HG03025 (cell line): ENCODE data around the gene SUN2.
A peak's percentile ranks its signal among the peaks of the same experiment; 100 is the strongest.
"Not testable (repeated sequence)": the region's sequence is repeated elsewhere in the genome, so short reads cannot be mapped to it uniquely, and the experiment has no call there.

Source experiments
- ATAC-seq: cut with Tn5 transposase; IDR thresholded peaks from one replicate; pipeline ENCODE4 v1.9.1; 2021; ENCODE audit warnings: mild to moderate bottlenecking, moderate library complexity; ENCODE audit not compliant: unreplicated experiment, low FRiP score

The SUN2 gene, protein sequence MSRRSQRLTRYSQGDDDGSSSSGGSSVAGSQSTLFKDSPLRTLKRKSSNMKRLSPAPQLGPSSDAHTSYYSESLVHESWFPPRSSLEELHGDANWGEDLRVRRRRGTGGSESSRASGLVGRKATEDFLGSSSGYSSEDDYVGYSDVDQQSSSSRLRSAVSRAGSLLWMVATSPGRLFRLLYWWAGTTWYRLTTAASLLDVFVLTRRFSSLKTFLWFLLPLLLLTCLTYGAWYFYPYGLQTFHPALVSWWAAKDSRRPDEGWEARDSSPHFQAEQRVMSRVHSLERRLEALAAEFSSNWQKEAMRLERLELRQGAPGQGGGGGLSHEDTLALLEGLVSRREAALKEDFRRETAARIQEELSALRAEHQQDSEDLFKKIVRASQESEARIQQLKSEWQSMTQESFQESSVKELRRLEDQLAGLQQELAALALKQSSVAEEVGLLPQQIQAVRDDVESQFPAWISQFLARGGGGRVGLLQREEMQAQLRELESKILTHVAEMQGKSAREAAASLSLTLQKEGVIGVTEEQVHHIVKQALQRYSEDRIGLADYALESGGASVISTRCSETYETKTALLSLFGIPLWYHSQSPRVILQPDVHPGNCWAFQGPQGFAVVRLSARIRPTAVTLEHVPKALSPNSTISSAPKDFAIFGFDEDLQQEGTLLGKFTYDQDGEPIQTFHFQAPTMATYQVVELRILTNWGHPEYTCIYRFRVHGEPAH

DNA sequence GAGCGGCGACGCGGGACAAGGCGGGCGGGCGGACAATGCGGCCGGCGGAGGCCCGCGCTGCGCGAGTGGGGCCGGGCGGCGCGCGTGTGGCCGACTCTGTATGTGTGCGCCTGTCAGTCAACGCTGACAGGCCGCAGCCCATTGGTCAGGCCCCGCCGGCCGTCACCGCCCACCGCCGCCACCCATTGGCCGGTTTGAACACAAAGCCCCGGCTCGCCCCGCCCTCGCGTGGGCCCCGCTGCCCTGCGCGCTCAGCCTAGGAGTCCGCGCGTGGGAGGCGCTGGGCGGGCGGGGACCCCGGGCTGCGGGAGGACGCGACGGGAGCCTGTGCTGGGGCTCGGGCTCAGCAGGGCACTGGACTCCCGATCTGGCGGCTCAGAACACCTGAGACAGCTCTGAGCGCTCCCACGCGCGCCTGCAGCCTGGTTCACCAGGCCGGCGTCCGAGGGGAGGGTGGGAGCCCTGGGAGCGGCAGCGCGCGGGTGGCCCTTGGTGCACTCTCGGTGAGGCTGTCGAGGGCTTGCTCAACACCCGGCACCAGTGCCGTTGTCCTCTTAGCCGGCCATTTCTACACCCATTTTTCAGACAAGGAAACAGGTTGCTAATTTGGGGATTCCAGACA, at the start of gene SUN2:
TSS of gene SUN2 (minus strand) at position 88 of the 622 bp plus-strand sequence. CDS start 3,370 bp downstream, outside the sequence.
- peak; percentile 51 for ATAC-seq

DNA sequence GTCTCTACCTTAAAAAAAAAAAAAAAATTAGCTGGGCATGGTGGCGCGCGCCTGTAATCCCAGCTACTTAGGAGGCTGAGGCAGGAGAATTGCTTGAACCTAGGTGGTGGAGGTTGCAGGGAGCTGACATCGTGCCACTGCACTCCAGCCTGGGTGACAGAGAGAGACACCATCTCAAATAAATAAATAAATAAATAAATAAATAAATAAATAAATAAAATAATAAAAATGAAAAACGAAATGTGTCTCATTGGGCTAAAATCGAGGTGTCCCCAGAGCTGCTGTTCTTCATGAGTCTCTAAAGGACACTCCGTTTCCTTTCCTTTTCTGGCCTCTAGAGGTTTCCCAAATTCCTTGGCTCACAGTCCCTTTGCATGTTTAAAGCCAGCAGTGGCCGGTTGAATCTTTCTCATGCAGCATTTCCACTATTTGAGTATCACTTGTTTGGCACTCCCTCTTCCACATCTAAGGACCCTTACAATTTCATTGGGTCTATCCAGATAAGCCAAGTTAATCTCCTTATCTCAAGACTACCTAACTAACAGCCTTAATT, 49.3 kb upstream of the SUN2 start:
- ATAC-seq = not testable (repeated sequence)

DNA sequence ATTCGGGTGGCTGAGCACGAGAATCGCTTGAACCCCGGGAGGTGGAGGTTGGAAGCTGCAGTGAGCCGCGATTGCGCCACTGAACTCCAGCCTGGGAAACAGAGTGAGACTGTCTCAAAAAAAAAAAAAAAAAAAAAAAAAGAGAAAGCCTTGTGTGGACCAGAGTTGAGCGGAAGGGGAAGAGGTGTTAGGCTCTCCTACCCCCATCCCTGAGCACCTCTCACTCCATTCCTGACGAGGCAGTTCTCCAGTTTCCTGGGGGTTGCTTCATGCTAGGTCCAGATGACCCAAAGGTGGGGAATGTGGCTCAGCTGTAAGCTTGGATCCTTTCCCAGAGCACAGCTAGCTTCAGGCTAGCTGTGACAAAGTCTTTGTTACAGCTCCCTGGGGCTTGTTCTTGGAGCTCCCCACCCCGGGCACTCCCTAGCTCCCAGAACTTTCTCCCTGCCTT, 46.9 kb upstream of the SUN2 start:
- ATAC-seq = no peak

DNA sequence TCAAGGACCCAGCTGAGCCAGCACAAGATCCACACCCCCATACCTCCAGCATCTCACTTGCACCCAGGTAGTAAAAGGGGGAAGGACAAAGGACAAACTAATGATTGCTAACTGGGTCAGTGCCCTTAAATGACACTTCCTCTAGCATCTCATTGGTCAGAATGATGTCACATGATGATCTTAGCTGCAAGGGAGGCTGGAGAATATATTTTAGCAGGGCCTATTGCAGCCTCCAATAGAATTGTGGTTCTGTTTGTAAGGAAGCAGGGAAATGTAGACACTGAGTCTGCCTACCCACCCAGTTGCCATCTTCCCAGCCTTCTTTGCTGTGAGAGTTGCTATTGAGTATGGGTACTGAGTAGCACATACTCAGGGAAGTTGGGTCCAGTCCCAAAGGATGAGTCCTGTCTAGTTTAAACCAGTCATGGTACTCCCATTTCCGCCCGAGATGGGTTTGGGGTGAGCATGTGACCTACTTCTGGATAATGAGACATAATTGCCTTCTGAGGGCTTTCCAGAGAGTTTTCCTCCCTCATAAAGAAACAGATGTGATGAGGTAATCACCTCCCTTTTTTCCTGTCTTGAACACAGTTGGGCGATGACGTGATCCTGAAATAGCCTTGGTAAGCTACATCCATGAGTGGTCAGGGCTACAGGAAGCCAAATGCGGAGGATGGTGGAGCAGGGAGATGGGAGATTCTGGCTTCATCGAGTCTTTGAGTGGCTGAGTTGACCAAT, 43.6 kb upstream of the SUN2 start:
- ATAC-seq = no peak

DNA sequence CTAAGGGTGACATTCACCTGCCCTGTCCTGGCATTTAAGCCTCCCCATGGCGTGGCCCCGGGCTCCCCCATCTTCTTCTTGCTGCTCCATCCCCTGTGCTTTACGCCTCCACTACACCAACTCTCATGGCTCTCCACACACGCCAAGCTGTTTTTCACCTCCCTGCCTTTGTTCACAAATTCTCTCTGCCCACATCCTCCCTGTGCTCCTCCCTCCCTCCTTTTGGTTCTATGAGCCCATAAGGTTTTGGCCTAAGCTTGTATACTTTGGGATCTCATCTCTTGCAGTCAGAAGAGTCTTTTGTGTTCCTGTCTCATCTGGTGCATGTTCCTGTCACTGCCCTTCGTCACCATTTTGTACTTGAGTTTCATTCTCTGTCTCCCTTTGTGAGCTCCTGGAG, 42.7 kb upstream of the SUN2 start:
- no peak for ATAC-seq

DNA sequence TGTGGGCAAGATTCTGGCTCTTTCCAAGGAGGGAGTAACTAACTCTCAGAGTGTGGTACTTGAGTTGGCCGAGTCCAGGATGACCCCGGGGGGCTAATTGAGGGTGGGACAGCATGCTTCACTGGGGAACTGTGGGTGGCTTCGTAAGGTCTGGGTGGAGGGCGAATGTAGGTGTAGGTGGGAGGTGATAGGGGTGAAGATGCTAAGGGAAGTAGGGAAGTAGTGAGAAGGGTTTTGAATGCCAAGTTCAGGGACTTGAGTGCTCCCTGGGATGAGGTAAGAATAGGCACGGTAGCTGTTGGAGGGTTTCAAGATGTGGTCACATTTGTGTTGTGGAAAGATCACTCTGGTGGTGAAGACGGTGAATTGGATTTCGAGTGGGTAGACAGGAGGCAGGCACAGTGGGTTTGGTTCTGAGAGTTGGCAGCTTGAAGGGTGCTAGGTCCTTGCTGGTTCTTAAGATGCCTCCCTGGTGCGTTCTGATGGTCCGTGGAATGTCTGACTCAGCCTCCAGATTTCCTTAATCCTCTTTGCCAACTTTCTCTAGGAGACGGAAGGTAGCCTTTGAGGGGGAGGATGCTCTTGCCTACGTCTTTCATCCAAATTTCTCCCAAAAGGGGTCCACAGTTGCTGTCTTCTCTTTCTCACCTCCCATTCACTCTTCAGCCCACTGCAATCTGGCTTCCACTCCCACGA, 40.6 kb upstream of the SUN2 start:
- no peak for ATAC-seq

DNA sequence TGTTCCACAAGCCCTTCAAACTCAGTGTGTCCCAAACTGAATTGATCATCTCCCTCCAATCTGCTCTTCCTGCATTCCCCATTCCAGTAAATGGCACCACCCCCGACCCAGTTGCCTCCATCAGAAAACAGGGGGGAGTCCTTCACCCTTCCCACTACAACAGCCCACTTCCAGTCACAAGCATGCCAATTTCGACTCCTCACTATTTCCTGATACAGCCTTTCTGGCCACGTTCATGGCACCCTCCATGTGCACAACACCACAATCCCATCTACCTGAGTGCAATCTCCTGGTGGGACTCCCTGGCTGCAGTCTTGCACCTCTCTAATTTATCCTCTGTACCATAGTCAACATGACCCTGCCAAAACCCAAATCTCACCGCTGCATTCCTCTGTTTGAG, 39.8 kb upstream of the SUN2 start:
- no peak for ATAC-seq

DNA sequence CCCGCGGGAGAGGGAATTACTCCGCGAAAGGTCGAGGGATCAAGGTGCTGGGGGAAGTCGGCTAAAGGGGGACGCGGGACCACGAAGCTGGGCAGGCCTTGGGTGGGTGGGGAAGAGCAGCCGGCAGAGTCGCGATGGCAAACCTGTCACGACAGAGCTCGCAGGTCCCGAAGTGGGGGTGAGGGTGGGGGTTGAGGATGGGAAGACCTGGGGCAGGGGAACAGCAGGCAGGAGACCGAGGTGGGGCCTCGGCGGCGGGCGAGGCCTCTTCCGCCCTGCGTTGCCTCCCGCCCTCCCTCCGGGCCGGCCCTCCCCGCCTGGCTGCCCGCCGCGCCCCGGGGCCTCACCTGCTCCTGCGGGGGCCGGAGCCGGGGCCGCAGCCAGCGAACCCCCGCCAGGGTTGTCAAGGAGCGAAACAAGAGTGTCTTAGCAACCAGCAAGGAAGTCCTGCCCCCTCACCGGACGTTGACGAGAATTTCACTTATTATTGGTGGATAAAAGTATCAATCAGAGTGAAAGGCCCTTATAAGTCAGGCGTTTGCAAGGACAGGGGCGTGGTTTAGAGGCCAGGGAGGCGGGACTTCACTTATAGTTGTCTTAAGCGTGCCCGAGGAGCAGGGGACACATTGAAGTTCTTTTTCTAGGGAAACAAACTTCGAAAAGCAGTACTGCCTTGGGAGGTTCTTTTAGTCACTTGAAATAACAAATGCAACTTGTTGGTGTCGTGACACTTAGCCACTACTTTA, 38.1 kb upstream of the SUN2 start, which contains the start of gene DNAL4:
TSS of gene DNAL4 (minus strand) at position 423 of the 746 bp plus-strand sequence. CDS start 11,412 bp downstream, outside the sequence.
- ATAC-seq = peak; percentile 92

DNA sequence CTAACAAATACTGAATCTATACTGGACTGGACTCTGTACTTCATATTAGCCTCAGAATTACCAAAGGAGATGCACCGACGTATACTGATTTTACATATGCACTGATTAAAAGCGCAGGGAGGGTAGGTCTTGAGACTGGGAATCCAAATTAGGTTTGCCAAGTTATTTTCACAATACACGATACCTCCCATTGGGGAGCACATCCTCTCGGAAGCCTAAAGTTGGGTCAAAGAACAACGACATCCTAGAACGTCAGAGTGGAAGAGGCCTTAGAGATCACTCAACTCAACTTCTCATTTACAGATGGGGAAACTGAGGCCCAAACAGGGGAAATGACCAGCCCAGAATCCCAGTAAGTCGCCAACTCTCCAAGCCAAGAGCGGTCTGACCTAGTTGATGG, 37.5 kb upstream of the SUN2 start:
- ATAC-seq = no peak

DNA sequence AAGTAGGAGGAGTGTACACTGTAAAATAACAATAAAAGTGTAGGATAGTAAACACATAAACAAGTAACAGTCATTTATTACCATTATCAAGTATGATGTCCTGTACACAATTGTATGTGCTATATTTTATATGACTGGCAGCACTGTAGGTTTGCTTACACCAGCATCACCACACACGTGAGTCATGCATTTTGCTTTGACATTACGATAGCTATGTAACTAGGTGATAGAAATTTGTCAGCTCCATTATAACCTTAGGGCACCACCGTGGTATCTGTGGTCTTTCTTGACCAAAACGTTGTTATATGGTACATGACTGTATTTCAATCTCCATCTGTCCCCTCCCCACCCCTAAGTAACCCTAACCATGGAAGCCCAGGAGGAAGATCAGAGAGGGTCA, 37.0 kb upstream of the SUN2 start:
- no peak for ATAC-seq

DNA sequence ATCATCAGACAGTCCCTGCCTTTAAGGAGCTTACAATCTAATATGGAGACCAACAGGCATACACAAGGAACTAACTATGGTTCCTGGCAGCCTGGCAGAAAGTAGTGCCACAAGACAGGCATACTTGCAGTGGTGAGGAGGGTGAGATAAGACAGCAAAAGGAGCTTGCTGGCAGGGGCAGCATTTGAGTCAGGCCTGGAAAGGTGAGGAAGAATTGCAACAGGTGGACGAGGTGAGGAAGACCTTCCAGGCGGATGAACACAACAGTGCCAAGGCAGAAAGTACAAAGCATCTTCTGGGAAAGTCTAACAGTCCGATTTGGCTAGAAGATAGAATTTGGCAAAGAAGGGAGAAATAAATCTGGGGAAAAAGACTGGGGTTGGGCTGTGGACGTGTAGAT, 33.8 kb upstream of the SUN2 start:
- no peak for ATAC-seq

DNA sequence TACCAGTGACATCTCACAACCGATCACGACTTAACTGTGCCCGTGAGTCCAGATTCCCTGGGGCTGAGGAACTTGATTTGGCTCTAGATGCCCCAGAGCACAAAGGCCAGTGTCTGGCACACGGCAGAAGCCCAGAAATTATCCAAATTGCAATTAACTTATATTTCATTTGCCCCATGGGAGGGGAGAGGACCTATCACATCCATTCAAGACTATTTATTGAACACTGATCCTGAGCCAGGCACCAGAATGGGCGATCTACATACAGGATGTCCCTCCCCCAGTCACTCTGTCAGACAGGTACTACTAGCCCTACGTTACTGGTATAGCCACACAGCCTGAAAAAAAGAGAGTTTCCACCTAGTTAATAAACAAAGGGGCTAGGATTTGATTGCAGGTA, 33.0 kb upstream of the SUN2 start:
- ATAC-seq = no peak

DNA sequence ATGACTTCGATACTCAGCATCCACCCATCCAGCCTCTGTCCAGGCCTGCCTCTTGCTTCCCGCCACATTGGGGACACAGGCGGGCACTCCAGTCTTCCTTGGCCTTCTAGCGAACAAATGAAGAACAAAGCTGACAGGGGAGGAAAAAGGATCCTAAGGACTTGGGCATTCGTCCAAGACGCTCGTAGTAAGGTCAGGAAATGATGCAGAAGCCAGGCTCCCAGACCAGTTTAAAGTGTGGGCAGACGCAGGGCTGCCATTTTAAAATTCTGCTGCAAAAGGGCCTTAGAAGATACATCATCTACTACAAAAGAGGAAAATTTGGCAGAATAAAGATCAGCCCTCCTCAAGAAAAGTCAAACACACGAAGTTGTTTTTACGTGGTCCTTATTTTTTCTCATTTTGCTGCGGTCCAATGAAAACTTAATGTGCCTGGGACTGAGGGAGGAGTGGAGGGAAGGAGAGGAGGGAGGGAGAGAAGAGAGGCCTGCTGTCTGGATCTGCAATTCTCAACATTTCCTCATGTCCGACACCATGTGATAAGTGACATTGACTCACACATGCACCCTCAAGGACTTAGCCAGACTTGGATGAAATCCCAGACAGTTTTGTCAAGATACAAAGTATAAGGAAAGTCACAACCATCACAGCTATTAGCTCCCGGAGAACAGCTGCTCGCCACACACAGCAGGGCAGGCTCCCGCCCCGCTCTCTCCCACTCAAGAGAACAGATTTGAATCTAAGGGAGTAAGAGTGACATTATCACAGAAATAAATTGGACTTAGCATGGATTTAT, 32.4 kb upstream of the SUN2 start:
- no peak for ATAC-seq

DNA sequence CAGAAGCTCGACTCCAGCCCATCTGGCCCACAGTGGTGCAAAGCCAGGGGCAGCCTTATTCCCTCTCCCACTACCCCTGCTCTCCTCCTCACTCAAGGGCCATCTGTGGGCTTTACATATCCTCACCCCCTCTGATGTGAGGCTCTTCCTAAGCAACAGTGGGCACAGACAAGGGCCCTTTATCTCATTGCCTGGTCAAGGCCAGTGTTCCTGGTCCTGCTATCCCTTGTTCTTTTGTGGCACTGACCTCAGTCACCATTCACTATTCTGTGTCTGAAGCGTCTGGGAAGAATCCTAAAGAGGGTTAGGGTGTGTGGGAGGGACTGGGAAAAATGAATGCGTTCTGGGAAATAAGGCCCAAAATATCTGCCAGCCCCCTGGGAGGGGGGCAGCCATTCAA, 30.8 kb upstream of the SUN2 start:
- ATAC-seq = no peak

DNA sequence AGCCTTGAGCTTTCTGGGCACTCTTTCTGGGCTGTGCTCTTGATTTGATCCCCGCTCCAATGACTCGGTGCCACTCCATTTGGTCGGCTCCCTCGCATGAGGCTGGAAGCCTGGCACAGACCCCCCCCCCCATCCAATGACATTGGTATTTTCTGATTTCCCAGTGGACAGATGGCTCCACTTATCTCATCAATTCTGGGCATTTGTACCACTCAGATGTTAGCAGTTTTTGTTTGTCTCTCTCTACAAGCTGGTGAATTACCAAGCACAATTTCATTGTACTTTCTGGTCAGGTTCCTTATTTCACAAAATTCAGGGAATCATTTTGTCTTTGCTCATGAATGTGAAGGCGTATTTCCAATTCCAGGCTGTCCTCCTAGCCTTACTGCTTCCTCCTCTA, 29.1 kb upstream of the SUN2 start:
- ATAC-seq = no peak

DNA sequence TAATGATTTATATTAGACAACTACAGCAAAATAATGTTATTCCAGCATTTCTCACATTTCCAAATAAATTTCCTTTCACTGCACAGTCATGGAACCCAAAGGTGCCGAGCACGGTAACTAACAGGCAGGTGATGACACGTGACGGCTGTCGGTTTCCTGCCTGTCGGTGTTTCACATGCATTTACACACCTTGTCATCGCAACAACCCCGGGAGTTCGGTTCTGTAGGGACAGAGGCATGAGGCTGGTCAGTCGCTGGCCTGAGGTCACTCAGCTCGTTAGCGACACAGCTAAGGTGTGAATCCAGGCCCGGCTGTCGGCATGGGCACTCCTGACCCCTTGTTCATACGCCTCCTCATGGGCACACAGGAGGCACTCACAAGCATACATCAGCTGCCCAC, 28.2 kb upstream of the SUN2 start:
- no peak for ATAC-seq

DNA sequence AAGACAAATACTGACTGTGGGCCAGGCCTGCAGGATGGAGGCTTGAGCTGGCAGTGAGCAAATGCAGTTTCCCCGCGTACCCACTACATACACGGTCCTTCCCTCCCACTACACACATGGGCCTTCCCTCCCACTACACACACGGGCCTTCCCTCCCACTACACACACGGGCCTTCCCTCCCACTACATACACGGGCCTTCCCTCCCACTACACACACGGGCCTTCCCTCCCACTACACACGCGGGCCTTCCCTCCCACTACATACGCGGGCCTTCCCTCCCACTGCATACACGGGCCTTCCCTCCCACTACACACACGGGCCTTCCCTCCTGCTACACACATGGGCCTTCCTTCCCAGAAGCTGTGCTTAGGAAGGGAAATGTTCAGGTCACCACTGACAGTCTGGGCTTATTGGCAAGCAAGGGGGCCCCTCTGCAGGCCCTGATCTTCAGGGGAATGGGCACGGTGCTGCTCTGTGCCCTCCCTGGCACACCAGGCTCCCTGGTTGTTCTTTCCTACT, 27.4 kb upstream of the SUN2 start:
- ATAC-seq = no peak
